MM.1S (cell line): ENCODE measurements around the gene FMN1.
A peak's percentile ranks its signal among the peaks of the same experiment; 100 is the strongest.

Experiments used
- DNase-seq: peaks from one replicate; pipeline ENCODE4 v3.0.0-alpha.2; 2015
- H2AFZ ChIP-seq: fragments of 300-600 bp; sonication (generic); 2 replicates; pipeline ENCODE4 v1.6.0; 2016; ENCODE audit warnings: antibody characterized with exemption, low read length
- H3F3A ChIP-seq: fragments of 300-600 bp; sonication (generic); 2 replicates; pipeline ENCODE4 v1.6.1; 2016; ENCODE audit warnings: mild to moderate bottlenecking, antibody characterized with exemption, low read length, moderate library complexity, mixed read lengths; ENCODE audit not compliant: insufficient read depth
- H3K27ac ChIP-seq: fragments of 300-600 bp; sonication (generic); 2 replicates; pipeline ENCODE4 v1.5.1; 2016; ENCODE audit warnings: mild to moderate bottlenecking, low read length
- H3K27me3 ChIP-seq: fragments of 300-600 bp; sonication (generic); replicated peaks from 2 replicates; pipeline ENCODE4 v1.6.0; 2016; ENCODE audit warnings: low read length; ENCODE audit not compliant: insufficient read depth
- H3K36me3 ChIP-seq: fragments of 300-600 bp; sonication (generic); replicated peaks from 2 replicates; pipeline ENCODE4 v1.6.1; 2016; ENCODE audit warnings: mild to moderate bottlenecking, low read length, mixed read lengths; ENCODE audit not compliant: insufficient read depth
- H3K4me1 ChIP-seq: fragments of 300-600 bp; sonication (generic); 2 replicates; pipeline ENCODE4 v1.6.1; 2016; ENCODE audit warnings: low read length, mixed read lengths
- H3K4me2 ChIP-seq: fragments of 300-600 bp; sonication (generic); 2 replicates; pipeline ENCODE4 v1.6.0; 2016; ENCODE audit warnings: low read depth, low read length
- H3K4me3 ChIP-seq: fragments of 300-600 bp; sonication (generic); 2 replicates; pipeline ENCODE4 v1.5.1; 2016; ENCODE audit warnings: low read length, mixed read lengths
- H3K79me2 ChIP-seq: fragments of 300-600 bp; sonication (generic); 2 replicates; pipeline ENCODE4 v1.6.1; 2016; ENCODE audit warnings: mixed run types, low read length, mixed read lengths
- H3K9ac ChIP-seq: fragments of 300-600 bp; sonication (generic); 2 replicates; pipeline ENCODE4 v1.6.1; 2016; ENCODE audit warnings: low read length, mixed read lengths
- H3K9me2 ChIP-seq: fragments of 300-600 bp; sonication (generic); replicated peaks from 2 replicates; pipeline ENCODE4 v1.6.1; 2016; ENCODE audit warnings: mild to moderate bottlenecking, low read length, mixed read lengths; ENCODE audit not compliant: insufficient read depth
- H3K9me3 ChIP-seq: fragments of 300-600 bp; sonication (generic); replicated peaks from 2 replicates; pipeline ENCODE4 v1.6.1; 2016; ENCODE audit warnings: mild to moderate bottlenecking, low read length, mixed read lengths; ENCODE audit not compliant: insufficient read depth
- H4K20me1 ChIP-seq: fragments of 300-600 bp; sonication (generic); 2 replicates; pipeline ENCODE4 v1.6.1; 2016; ENCODE audit warnings: mild to moderate bottlenecking, low read length, moderate library complexity, mixed read lengths; ENCODE audit not compliant: insufficient read depth
- CTCF ChIP-seq: fragments of 300-600 bp; sonication (generic); IDR thresholded peaks from 2 replicates; pipeline ENCODE4 v1.5.1; 2016; ENCODE audit warnings: antibody characterized with exemption, low read length, mixed read lengths
- EZH2 ChIP-seq: fragments of 300-600 bp; sonication (generic); optimal IDR thresholded peaks from 2 replicates; pipeline ENCODE3; 2017; ENCODE audit warnings: low read depth, mild to moderate bottlenecking, antibody characterized with exemption, low read length, mixed read lengths
- EZH2phosphoT487 ChIP-seq: fragments of 300-600 bp; sonication (generic); IDR thresholded peaks from 2 replicates; pipeline ENCODE4 v1.6.1; 2018; ENCODE audit warnings: antibody characterized with exemption, low read length

Gene FMN1

GRCh38 chr15:33188641-33189257 is 5.8 kb downstream of the FMN1 start:
- DNase-seq = peak; percentile 35
- H2AFZ ChIP-seq = no peak overlapping the region
- H3K27ac ChIP-seq = no peak overlapping the region
- H3K9me3 ChIP-seq = no peaks in the 10 kb centered on the region
- H4K20me1 ChIP-seq = no peaks in the 10 kb centered on the region
- 0 out of 2 replicates have a peak, but pooled peaks cover 3% of the 10 kb centered on the region for H3F3A ChIP-seq
- peak overlapping the region; percentile 0; the same call in 1 of the 2 replicates for H3K4me3 ChIP-seq
- H3K9me2 ChIP-seq = no peaks in the 10 kb centered on the region
- no peak overlapping the region for H3K9ac ChIP-seq
- TF ChIP-seq EZH2 = no peak
- no peak for TF ChIP-seq CTCF
- TF ChIP-seq EZH2phosphoT487 = no peak
- no peaks in the 10 kb centered on the region for H3K79me2 ChIP-seq
- H3K4me2 ChIP-seq = peak overlapping the region; percentile 65
- H3K4me1 ChIP-seq = peaks cover 11% of the 10 kb centered on the region
- peaks cover 51% of the 10 kb centered on the region for H3K27me3 ChIP-seq
- no peaks in the 10 kb centered on the region for H3K36me3 ChIP-seq

- H3F3A ChIP-seq = 0 out of 2 replicates have a peak, but pooled peaks cover 3% of the 10 kb centered on the region
- peaks cover 11% of the 10 kb centered on the region for H3K4me1 ChIP-seq
- no peak for DNase-seq
- no peak overlapping the region for H2AFZ ChIP-seq
- peak overlapping the region; percentile 0; the same call in 1 of the 2 replicates for H3K4me3 ChIP-seq
- no peak overlapping the region for H3K9ac ChIP-seq
- peaks cover 45% of the 10 kb centered on the region for H3K27me3 ChIP-seq
- no peaks in the 10 kb centered on the region for H3K79me2 ChIP-seq
- H3K27ac ChIP-seq = no peak overlapping the region
- no peaks in the 10 kb centered on the region for H3K36me3 ChIP-seq
- no peaks in the 10 kb centered on the region for H3K9me3 ChIP-seq
- H3K9me2 ChIP-seq = no peaks in the 10 kb centered on the region
- H3K4me2 ChIP-seq = peak overlapping the region; percentile 65
- TF ChIP-seq CTCF (peak; percentile 16; the same call in 1 of the 2 replicates), EZH2 (no peak)
- no peaks in the 10 kb centered on the region for H4K20me1 ChIP-seq
Measured at GRCh38 chr15:33188159-33188558, 6.4 kb downstream of the FMN1 start.

GRCh38 chr15:33183334-33183733 is 11.2 kb downstream of the FMN1 start:
- H2AFZ ChIP-seq = no peak overlapping the region
- DNase-seq = no peak
- no peak overlapping the region for H3K4me2 ChIP-seq
- no peaks in the 10 kb centered on the region for H3K9me2 ChIP-seq
- no peak overlapping the region for H3K27ac ChIP-seq
- H3K36me3 ChIP-seq = no peaks in the 10 kb centered on the region
- no peaks in the 10 kb centered on the region for H4K20me1 ChIP-seq
- peaks cover 2% of the 10 kb centered on the region for H3K4me1 ChIP-seq
- peaks cover 5% of the 10 kb centered on the region; the same call in 1 of the 2 replicates for H3K27me3 ChIP-seq
- no peak overlapping the region for H3K9ac ChIP-seq
- no peaks in the 10 kb centered on the region for H3K9me3 ChIP-seq
- no peak for TF ChIP-seq EZH2
- no peak for TF ChIP-seq CTCF
- no peak for TF ChIP-seq EZH2phosphoT487
- H3F3A ChIP-seq = 0 out of 2 replicates have a peak, but pooled peaks cover 2% of the 10 kb centered on the region
- no peaks in the 10 kb centered on the region for H3K79me2 ChIP-seq
- H3K4me3 ChIP-seq = no peak overlapping the region
